WTC11 (cell line): Measurements from ENCODE around the gene ZNF20. TPM values are rescaled to one million over a fixed set of nuclear protein-coding genes. Genes with fewer than 3 reads are reported as not detected.

ENCODE experiments used
- ATAC-seq: fragments of 200-7000 bp; cut with Tn5 transposase; 2 replicates; pipeline ENCODE4 v1.10.0; 2021; ENCODE audit warnings: mild to moderate bottlenecking, moderate library complexity
- CTCF ChIA-PET: fragments of 300-600 bp; sonication (Branson Sonifier 250); formaldehyde crosslinking; loops from one replicate; lab custom pipeline; 2021; ENCODE audit warnings: antibody characterized with exemption; lab: Charles Lee
- POLR2A ChIA-PET: fragments of 350-600 bp; sonication (Branson Sonifier 250); formaldehyde crosslinking; loops from one replicate; lab custom pipeline; 2021; ENCODE audit warnings: antibody characterized with exemption; lab: Charles Lee
- DNase-seq: peaks from one replicate; pipeline ENCODE4 v3.0.0; 2021; ENCODE audit warnings: low spot score
- H3K27ac Mint-ChIP-seq: 2 replicates; pipeline ENCODE4 v1.8.0; 2021; ENCODE audit warnings: mixed read lengths
- H3K27me3 Mint-ChIP-seq: 2 replicates; pipeline ENCODE4 v1.8.0; 2021; ENCODE audit warnings: low read depth, mild to moderate bottlenecking, moderate library complexity, mixed read lengths
- H3K36me3 Mint-ChIP-seq: 2 replicates; pipeline ENCODE4 v1.8.0; 2021; ENCODE audit warnings: mixed read lengths
- H3K4me1 Mint-ChIP-seq: 2 replicates; pipeline ENCODE4 v1.8.0; 2022; ENCODE audit warnings: mixed read lengths
- H3K4me3 Mint-ChIP-seq: 2 replicates; pipeline ENCODE4 v1.8.0; 2021; ENCODE audit warnings: mild to moderate bottlenecking, moderate library complexity, mixed read lengths
- H3K9me3 Mint-ChIP-seq: 2 replicates; pipeline ENCODE4 v1.8.0; 2021; ENCODE audit warnings: mixed read lengths
- AFF4 ChIP-seq: sonication (generic); formaldehyde crosslinking; IDR thresholded peaks from 2 replicates; pipeline ENCODE4 v1.8.1; 2023; ENCODE audit warnings: mild to moderate bottlenecking, missing genetic modification reagents, borderline replicate concordance
- CDX4 ChIP-seq: fragments of 250-450 bp; sonication (Bioruptor Pico); IDR thresholded peaks from 2 replicates; pipeline ENCODE4 v1.9.0; 2021; ENCODE audit warnings: moderate library complexity, mild to moderate bottlenecking, inconsistent platforms, borderline replicate concordance
- E2F5 ChIP-seq: sonication (generic); formaldehyde crosslinking; IDR thresholded peaks from 2 replicates; pipeline ENCODE4 v1.8.1; 2022; ENCODE audit warnings: mild to moderate bottlenecking, moderate library complexity, missing genetic modification reagents
- ESRRA ChIP-seq: sonication (generic); formaldehyde crosslinking; IDR thresholded peaks from 2 replicates; pipeline ENCODE4 v1.8.1; 2022; ENCODE audit warnings: mild to moderate bottlenecking, missing genetic modification reagents, borderline replicate concordance
- FOXP1 ChIP-seq: sonication (generic); formaldehyde crosslinking; IDR thresholded peaks from 2 replicates; pipeline ENCODE4 v1.8.0; 2022; ENCODE audit warnings: missing genetic modification reagents, mild to moderate bottlenecking, moderate library complexity, borderline replicate concordance
- HMGXB4 ChIP-seq: sonication (generic); formaldehyde crosslinking; IDR thresholded peaks from 2 replicates; pipeline ENCODE4 v1.8.1; 2023; ENCODE audit warnings: mild to moderate bottlenecking, moderate library complexity, missing genetic modification reagents
- KAT7 ChIP-seq: sonication (generic); formaldehyde crosslinking; IDR thresholded peaks from 2 replicates; pipeline ENCODE4 v1.8.1; 2023; ENCODE audit warnings: missing genetic modification reagents, mild to moderate bottlenecking, borderline replicate concordance
- NFATC4 ChIP-seq: fragments of 250-450 bp; sonication (Bioruptor Pico); IDR thresholded peaks from 2 replicates; pipeline ENCODE4 v1.9.0; 2021; ENCODE audit warnings: mild to moderate bottlenecking
- NFE2L1 ChIP-seq: sonication (generic); formaldehyde crosslinking; IDR thresholded peaks from 2 replicates; pipeline ENCODE4 v1.8.1; 2023; ENCODE audit warnings: missing genetic modification reagents
- NR3C1 ChIP-seq: sonication (generic); formaldehyde crosslinking; conservative IDR thresholded peaks from 2 replicates; pipeline ENCODE4 v1.8.1; 2023; ENCODE audit warnings: low read depth, mild to moderate bottlenecking, missing genetic modification reagents
- USF1 ChIP-seq: sonication (generic); formaldehyde crosslinking; IDR thresholded peaks from 2 replicates; pipeline ENCODE4 v1.8.0; 2022; ENCODE audit warnings: mild to moderate bottlenecking, missing genetic modification reagents
- ZNF512 ChIP-seq: sonication (generic); formaldehyde crosslinking; IDR thresholded peaks from 2 replicates; pipeline ENCODE4 v1.8.1; 2022; ENCODE audit warnings: missing genetic modification reagents, borderline replicate concordance
- total RNA-seq: library from RNA; stranded (reverse); gene quantifications from 3 replicates; pipeline ENCODE4 v1.2.3, GENCODE V29; 2021

ZNF20 gene
- total RNA-seq, 1 experiment from 2014 or later = 7.8 TPM

GRCh38 chr19:12093777-12094176, 46.4 kb downstream of the ZNF20 start (continued):
- no peak for TF ChIP-seq E2F5
- no peak for TF ChIP-seq NR3C1
- TF ChIP-seq FOXP1 = no peak
- TF ChIP-seq NFATC4 (CRISPR knock-in tag) = no peak

- Mint-ChIP-seq H3K4me1 (peaks cover 12% of the 10 kb centered on the region), H3K27ac (peak overlapping the region; percentile 87), H3K27me3 (no peaks in the 10 kb centered on the region), H3K36me3 (peaks cover 36% of the 10 kb centered on the region)
- POLR2A ChIA-PET = interaction anchor here (1.2 to 2.3 kb wide), 2 partner anchors 33 to 48 kb away, joined by 4 to 17 read pairs; partner anchors contain the start of gene ZNF20
- CTCF ChIA-PET = interaction anchor here (0.7 to 5.6 kb wide), 3 partner anchors 32 to 170 kb away, joined by 4 to 73 read pairs (median 39); no protein-coding TSS in a partner anchor
- TF ChIP-seq HMGXB4 (CRISPR knock-in tag) = no peak
- TF ChIP-seq, all 79 proteins: peak for 0
- Mint-ChIP-seq H3K4me3 (peak overlapping the region; percentile 89), H3K9me3 (peaks cover 18% of the 10 kb centered on the region)
- no peak for DNase-seq
- no peak for ATAC-seq
Measured at GRCh38 chr19:12092956-12093355, 47.2 kb downstream of the ZNF20 start.

- peak; percentile 98 for ATAC-seq
- H3K4me1 Mint-ChIP-seq = peaks cover 12% of the 10 kb centered on the region
- H3K27me3 Mint-ChIP-seq = no peaks in the 10 kb centered on the region
- peak overlapping the region; percentile 89 for H3K4me3 Mint-ChIP-seq
- ChIA-PET CTCF (interaction anchor here (0.7 to 5.6 kb wide), 9 partner anchors 32 to 241 kb away, joined by 4 to 84 read pairs (median 18); partner anchors contain the start of genes ZNF20, ZNF563, ZNF700 and ZNF878), POLR2A (interaction anchor here (0.6 to 2.3 kb wide), 3 partner anchors 33 to 105 kb away, joined by 4 to 17 read pairs (median 4); partner anchors contain the start of gene ZNF20)
- peak; percentile 94 for DNase-seq
- peaks cover 14% of the 10 kb centered on the region for H3K9me3 Mint-ChIP-seq
- H3K27ac Mint-ChIP-seq = peak overlapping the region; percentile 97
- H3K36me3 Mint-ChIP-seq = peaks cover 30% of the 10 kb centered on the region
- no peak for TF ChIP-seq CDX4 (CRISPR knock-in tag)
- TF ChIP-seq NFE2L1 = no peak
- 0 out of 2 replicates have a peak, but pooled peaks have one; percentile 61 for TF ChIP-seq E2F5
- peak; percentile 30; the same call in 1 of the 2 replicates for TF ChIP-seq USF1 (CRISPR knock-in tag)
- peak; percentile 66; the same call in 1 of the 2 replicates for TF ChIP-seq HMGXB4 (CRISPR knock-in tag)
- no peak for TF ChIP-seq ESRRA
- no peak for TF ChIP-seq ZNF512 (CRISPR knock-in tag)
- TF ChIP-seq AFF4 (CRISPR knock-in tag) = no peak
- TF ChIP-seq KAT7 = no peak
Measured at GRCh38 chr19:12092065-12092867, 47.9 kb downstream of the ZNF20 start.
